ENCODE results near the gene MAP3K13.
"Not testable (repeated sequence)": the region's sequence is repeated elsewhere in the genome, so short reads cannot be mapped to it uniquely, and the experiment has no call there.

The MAP3K13 gene

DNA sequence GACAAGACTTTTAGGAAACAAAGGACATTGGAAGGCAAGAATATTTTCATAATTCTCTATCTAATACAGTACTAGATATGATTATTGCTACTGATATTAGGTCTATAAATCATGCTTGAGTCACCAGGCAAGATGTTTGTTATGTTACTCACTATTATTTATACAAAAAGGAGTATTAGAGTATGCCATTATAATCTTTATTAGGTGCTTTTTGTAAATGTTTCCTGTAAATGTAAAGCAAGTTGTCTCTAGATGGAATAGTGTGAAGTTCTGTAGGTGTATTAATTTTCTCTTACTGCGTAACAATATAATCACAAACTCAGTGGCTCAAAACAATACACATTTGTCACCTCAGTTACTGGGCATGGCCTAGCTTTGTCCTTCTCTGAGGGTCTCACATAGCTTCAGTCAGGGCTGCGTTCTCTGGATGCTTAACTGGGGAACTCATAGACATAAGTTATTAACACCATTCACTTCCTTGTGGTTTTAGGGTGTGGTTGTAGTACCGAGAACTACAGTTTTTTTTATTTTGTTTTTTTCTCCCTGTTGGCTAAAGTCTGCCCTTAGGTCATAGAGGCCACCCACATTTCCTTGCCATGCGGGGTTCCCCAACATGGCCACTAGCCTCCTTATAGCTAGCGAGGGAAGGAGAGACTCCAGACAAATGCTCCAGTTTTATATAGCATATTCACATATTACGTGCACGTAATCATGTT, 20.3 kb upstream of the MAP3K13 start:
- no peak for DNase-seq

DNA sequence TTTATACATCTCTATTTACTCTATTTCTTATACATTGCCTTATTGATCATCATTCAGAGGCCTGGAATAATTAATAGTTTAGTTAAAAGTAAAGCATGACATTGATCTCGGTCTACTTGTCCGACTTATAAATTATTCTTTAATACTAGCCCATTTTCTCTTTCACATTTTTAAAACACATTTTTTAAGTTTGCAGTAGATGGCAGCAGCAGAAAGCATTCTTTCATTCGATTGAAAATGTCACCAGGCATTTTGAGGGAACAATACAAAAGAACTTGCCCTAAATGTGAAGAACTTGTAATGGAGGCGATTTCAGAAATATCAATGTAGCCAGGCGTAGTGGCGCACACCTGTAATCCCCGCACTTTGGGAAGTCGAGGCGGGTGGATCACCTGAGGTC, 15.5 kb upstream of the MAP3K13 start:
- DNase-seq = no peak

DNA sequence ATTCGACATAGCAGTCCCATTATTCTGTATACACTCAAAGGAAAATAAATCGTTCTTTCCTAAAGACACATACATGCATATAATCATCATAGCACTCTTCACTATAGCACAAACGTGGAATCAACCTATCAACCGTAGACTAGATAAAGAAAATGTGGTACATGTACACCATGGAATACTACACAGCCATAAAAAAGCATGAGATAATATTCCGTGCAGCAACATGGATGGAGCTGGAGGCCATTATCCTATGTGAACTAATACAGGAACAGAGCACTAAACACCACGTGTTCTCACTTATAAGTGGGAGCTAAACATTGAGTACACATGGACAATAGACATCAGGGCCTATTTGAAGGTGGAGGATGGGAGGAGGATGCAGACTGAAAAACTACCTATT, 12.1 kb upstream of the MAP3K13 start:
- DNase-seq = no peak

DNA sequence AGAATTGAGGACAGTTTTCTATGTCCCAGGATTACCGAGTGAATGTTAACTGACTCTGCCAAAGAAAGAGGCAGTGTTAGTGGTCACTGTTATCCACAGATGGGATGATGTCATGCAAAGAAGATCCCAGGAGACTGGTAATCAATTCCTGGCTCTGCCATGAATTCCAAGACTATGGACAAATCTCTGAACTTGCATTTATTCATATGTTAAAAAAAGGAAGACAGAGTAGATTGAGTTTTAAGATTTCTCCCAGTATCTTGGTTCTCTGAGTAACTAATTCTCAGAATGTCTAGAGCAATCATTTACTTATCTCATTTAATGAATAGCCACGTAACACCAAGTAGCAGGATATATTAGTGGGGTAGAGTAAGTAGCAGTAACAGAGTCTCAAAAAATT, 11.5 kb upstream of the MAP3K13 start:
- DNase-seq = no peak

DNA sequence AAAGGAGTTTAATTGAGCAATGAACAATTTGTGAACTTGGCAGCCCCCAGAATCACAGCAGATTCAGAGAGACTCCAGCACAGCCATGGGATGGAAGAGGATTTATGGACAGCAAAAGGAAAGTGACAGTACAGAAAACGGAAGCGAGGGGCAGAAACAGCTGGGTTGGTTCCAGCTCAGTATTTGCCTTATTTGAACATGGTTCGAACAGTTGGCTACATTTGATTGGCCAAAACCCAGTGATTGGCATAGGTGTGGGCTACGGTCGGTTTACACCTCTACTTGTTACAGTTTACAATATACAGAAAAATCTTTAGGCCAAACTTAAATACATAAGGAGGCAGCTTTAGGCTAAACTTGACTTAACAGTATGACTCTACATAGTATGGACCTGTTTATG, 9.7 kb upstream of the MAP3K13 start:
- DNase-seq = no peak

DNA sequence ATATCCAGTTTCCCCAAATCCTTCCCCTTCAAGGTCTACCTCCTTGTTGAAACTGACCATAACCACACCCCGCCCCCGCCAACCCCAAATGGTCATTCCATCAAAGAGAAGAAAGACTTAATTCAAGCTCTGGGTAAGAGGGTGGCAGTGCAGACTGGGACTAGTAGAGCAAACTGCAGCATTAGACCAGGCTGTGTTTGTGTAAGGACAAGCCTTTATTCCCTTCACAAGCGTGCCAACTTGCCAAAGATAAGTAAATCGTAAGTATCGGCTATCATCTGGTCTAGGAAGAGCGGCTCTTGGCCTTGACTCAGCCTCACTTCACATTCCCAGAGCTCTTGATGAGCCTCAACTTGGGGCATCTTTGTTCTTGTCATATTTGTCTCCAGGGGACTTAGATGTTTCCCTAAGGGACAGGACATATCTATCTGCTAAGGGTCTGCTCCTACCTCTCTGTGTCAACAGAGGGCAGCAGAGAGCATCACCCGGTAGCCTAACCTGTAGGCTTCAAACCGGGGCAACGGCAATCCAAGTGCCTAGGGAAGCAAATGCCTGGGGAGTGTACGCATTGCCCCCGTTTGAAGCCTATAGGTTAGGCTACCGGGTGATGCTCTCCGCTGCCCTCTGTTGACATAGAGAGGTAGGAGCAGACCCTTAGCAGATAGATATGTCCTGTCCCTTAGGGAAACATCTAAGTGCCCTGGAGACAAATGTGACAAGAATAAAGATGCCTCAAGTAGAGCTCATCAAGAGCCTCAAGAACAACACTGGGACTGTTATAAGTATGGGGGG, 8.9 kb upstream of the MAP3K13 start:
- no peak for DNase-seq

DNA sequence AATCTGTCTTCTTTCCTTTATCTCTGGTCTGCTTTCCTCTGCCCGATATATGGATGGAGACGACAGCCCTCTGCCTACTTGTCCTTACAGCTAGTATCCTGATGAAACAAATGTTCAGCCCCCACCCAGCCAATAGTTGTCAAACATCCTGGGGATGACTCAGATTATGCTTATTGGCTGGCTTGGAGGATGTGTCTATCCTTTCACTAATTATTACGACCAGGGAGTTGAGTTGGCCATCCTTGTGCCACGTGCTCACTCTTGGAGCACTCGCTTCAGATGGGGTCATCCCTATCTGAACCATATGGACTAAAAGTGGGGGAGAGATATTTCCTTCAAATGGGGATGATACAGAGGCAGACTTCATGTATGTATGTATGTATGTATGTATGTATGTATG, 6.4 kb upstream of the MAP3K13 start:
- DNase-seq = no peak

DNA sequence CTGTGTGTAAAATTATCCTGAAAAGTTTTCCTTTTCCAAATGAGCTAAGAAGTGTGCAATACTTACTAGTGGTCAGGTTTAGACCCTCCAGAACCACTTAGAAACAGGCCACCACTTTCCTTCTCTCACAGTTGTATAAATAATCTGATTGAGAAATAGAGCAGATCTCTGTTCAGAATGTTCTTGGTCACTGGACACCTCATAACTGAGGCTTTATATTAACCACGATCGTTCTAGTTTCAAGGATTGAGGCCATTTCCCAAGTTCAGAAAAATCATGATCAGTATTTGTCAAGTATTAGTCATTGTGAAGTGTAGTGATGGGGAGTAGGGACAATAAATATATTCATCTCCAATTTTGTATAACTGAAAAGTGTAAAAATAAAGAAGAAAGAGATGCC, 1.0 kb upstream of the MAP3K13 start:
- DNase-seq = no peak

DNA sequence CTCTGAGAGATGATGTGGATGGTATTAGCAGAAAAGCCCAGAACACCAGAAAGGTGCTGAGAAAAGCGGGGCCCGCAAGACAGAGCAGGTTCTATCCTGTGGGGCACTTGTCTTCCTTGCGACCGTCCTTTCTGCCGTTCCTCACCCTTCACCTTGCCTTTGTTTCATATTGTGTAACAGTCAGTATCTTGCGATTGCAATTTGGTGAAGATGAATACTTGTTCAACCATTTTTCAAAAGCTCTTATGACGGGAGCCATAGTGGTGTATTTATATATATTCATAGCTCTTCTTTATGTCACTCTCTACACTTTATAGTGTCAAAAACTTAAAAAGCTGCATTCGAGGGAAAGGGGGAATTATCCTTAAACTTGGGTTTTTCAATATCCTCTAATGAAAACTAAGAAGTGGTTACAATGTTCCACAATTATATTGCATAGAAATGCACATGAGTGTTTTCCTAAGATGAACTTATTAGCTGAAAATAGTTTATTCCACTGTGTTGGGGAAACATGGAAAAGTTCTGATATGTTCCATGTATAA, 797 bp downstream of the MAP3K13 start:
- DNase-seq = no peak

DNA sequence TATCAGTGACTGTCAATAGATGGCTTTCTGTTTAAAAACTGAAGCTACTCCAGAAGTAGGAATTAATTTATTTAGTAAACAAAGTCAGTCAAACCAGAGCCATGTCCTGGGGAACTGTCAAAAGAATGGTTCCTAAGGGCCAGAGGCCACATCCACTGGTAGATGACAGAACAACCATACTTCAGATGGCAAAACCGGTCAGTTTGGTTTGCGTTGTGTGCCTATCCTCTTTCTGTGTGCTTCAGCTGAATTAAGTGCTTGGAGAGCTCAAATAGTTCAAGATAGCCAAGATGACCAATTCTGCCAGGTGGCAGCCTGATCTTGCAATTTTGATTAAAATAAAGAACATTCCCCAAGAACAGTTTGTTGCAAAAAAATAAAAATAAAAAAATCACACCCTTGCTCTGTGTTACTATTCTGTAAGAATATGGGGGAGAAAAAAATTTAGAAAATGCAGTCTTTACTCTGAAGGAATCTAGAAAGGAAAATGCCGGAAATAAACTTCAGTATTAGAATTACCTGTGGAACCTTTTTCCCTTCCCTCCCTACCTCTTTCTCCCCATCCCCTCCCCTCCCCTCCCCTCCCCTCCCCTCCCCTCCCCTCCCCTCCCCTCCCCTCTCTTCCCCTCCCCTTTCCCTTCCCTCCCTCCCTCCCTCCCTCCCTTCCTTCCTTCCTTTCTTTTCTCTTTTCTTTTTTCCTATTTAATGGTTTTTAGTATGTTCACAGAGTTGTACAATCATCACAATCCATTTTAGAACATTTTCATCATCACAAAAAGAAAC, 2.5 kb downstream of the MAP3K13 start:
- no peak for DNase-seq

DNA sequence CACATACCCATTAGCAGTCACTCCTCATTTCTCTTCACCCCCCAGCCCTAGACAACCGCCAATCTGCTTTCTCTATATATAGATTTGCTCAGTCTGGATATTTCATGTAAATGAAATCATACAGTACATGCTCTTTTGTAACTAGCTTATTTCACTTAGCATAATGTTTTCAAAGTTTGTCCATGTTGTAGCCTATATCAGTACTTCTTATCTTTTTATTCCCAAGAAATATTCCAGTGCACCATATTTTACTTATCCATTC, 3.1 kb downstream of the MAP3K13 start:
- DNase-seq = no peak

DNA sequence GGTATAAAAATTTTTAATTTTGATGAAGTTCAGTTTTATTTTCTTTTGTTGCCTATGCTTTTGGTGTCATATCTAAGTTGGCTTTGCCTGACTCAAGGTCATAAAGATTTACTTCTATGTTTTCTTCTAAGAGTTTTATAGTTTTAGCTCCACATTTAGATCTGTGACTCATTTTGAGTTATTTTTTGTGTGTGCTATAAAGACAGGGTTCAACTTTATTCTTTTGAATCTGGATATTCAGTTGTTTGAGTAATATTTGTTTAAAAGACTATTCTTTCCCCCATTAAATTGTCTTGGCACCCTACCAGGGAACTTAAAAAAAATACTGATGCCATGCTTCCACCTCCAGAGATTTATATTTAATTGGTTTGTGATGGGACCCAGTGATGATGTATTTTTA, 4.0 kb downstream of the MAP3K13 start:
- no peak for DNase-seq

DNA sequence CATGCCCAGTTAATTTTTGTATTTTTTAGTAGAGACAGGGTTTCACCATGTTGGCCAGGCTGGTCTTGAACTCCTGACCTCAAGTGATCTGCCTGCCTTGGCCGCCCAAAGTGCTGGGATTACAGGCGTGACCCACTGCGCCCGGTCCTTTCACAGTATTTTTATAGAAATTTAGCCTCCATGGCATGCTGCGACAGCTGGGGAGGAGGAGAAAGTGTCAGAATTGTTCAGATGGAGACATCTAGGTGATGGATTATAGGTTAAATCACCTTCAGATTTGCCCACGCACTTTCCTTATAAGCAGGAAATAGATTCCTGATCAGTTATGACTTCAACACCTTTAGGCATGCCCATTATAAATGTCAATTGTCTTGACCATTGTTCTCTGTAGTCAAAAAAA, 7.4 kb downstream of the MAP3K13 start:
- not testable (repeated sequence) for DNase-seq

DNA sequence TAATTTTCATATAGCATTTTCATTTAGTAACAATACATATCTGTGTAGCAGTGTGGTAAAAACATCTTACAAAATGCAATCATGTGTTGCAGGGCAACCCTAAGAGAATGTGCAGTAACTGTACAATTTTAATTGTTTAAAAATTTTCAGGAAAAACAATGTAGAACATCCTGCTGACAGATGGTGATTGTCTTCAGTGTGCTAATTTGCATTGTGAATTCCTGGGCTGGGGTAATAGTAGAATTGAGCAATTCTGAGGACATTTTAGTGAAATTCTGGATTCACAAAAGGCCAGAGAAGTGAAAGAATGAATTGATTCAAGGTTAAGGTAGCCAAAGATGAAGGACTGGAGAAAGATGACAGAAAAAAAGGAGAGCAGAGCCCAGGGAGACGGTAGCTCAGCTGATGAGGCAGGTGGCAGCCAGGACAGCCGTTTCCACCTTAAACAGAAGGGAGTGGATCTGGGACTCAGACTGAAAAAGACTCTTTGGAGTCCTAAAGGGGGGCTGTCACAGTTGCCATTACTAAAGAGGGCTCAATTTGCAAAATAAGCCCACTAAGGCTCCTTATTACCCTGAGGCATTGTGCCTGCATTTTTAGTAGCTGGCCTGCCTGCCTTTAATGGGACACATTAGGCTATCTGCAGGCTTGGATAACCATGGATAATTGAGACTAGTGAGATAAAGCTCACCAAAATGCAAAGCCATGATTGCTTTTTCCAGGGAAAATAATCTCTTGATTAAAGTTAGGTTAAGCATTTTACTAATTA, 8.6 kb downstream of the MAP3K13 start:
- no peak for DNase-seq

DNA sequence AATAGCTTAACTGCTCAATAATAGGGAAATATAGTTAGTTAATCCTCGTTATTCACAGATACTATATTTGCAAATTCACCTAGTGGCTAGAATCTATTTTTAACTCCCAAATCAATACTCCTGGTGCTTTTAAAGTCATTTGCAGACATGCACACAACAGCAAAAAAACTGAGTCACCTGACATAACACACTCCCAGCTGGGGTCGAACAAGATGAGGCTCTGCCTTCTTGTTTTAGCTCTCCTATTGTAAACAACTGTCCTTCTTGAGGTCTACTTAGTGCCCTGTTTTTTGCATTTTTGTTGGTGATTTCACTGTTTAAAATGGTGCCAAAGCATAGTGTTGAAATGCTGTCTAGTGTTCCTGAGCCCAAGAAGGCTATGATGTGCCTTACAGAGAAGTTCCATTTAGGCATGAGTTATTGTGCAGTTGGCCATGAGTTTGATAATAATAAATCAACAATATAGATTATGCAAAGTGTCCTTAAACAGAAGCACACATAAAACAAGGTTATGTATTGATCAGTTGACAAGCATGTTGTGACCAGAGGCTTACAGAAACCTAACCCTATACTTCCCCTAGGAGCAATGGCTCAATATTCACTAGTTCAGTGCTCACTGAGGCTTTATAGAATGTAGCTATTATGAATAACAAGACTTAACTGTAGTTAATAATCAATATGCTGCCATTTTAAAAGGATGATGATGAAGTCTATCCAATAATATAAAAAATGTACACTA, 18.6 kb downstream of the MAP3K13 start:
- no peak for DNase-seq

DNA sequence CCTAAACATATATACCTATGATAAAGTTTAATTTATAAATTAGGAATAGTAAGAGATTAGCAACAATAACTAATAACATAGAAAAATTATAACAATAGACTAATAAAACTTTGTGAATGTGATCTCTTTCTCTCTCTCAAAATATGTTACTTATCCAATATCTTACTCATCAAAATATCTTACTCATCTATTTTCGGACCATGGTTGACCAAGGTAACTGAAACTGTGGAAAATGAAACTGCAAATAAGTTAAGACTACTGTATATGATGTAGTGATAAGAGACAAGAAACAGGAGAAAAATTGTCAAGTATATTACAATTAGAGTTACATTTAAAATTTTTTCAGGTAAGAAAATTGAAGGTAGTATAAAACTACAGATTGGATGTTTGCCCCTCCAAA, 19.2 kb downstream of the MAP3K13 start:
- DNase-seq = no peak

DNA sequence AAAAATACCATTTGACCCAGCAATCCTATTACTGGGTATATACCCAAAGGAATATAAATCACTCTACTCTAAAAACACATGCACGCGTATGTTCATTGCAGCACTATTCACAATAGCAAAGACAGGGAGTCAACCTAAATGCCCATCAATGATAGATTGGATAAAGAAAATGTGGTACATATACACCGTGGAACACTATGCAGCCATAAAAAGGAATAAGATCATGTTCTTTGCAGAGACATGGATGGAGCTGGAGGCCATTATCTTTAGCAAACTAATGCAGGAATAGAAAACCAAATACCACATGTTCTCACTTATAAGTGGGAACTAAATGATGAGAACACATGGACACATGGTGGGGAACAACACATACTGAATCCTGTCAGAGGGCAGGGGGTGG, 23.6 kb downstream of the MAP3K13 start:
- not testable (repeated sequence) for DNase-seq

DNA sequence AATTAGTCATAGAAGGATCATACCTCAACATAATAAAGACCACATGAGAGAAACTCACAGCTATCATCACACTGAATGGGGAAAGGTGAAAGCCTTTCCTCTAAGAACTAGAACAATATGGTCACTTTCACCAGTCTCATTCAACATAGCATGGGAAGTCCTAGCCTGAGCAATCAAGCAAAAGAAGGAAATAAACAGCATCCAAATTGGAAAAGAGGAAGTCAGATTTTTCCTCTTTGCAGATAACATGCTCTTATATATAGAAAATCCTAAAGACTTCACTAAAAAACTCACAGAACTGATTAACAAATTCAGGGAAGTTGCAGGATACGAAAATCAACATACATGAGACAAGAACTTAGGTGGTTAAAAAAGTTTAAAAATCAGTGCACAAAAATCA, 24.7 kb downstream of the MAP3K13 start:
- no peak for DNase-seq

DNA sequence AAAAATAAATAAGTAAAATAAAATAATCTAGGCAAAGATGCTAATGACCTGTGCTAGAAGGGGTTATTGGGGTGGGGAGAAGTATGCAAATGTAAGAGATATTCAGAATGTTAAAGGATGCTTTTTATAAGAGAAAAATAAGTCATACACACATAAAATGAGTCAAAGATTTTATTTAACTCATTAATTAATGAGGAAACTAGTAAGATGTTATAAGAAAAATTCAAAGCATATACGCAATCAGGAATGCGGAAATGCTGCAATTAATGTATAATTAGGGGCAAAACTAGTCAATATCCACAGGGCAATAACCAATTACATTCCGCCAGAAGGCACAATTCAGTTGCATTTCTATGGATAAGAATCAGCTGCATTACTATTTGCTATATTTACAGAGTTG, 30.1 kb downstream of the MAP3K13 start:
- no peak for DNase-seq

DNA sequence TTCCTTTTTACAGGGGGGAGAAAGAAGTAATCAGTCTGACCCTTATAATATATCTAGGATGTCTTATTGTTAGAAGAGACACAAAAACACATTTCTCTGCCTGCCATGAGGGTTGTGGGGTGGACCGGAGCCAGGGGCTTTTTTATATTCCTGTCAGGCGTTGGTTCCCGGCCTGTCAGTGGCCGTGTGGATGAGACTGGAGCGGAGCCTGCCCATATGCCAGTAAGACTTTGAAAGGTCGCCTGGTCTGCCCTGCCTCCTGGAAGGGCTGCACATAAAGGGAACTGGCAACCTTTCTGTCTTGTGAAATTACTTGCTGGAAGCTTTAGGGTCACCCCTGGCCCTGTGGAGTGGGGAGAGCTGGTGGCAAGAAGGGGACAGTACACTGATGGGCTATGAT, 34.7 kb downstream of the MAP3K13 start:
- DNase-seq = no peak

DNA sequence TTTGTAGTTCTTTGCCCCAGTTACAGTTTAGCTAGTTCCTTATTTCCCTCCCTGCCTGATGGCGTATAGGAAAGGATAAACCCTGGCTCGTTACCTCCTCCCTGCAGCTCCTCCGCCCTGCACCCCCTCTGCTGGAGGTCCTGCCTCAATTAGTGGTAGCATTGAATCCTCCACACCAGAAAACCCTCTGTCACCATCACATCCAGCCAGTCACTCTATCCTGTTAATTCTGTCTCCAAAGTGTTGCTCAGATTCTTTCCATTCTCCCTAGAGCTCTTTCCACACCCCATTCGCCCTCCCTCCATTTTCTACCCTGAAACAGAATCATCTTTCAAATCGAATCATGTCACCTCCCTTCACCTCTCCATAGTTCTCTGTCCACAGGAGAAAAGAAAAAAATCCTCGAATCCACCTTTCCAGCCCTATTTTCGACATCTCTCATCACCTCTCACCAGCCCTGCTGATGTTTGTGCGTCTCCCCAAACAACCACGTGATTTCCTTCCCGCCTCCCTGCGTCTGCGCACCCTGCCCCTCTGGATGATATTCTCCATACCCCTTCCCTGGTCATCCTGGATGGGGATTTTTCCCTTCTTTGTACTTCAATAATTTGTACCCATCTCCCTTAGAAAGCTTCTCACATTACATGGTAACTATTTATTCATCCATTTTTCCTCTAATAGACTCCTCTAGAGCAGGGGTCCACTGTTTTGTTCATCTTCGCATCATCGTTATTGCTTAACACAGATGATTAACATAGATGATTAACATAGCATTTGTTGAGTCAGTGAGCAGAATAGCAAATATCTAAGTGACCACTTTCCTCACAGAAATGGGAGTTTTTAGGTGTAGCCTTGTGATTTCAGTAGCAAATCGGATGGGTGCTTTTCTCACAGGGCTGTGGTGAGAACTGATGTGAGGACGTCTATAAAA, 37.1 kb downstream of the MAP3K13 start:
- DNase-seq = no peak

Data from cortex of kidney (tissue), 1 donor.